Activated B cell treated with CpG ODN at 0.5 μM for 24 hours (primary cell): Measurements from ENCODE around the gene DAGLB. TPM values are rescaled to one million over a fixed set of nuclear protein-coding genes. Genes with fewer than 3 reads are reported as not detected.

Experiments
- ATAC-seq: fragments of 200-7000 bp; cut with Tn5 transposase; one replicate; pipeline ENCODE4 v1.10.0; 2021; ENCODE audit warnings: low read depth, mild to moderate bottlenecking, moderate library complexity
- CTCF ChIA-PET: fragments of 350-600 bp; sonication (Branson Sonifier 250); formaldehyde crosslinking; loops from one replicate; lab custom pipeline; 2021; ENCODE audit warnings: antibody characterized with exemption; lab: Charles Lee
- POLR2A ChIA-PET: fragments of 350-600 bp; sonication (Branson Sonifier 250); formaldehyde crosslinking; loops from one replicate; lab custom pipeline; 2021; ENCODE audit warnings: antibody characterized with exemption; lab: Charles Lee
- DNase-seq: peaks from one replicate; pipeline ENCODE4 v3.0.0; 2022
- H3K27ac Mint-ChIP-seq: one replicate; pipeline ENCODE4 v1.8.0; 2020; ENCODE audit warnings: mixed read lengths
- H3K27me3 Mint-ChIP-seq: one replicate; pipeline ENCODE4 v1.8.0; 2021; ENCODE audit warnings: mixed read lengths
- H3K36me3 Mint-ChIP-seq: one replicate; pipeline ENCODE4 v1.8.0; 2021; ENCODE audit warnings: low read depth, mixed read lengths
- H3K4me1 Mint-ChIP-seq: one replicate; pipeline ENCODE4 v1.8.0; 2021; ENCODE audit warnings: mixed read lengths
- H3K4me3 Mint-ChIP-seq: one replicate; pipeline ENCODE4 v1.8.0; 2020; ENCODE audit warnings: mild to moderate bottlenecking, mixed read lengths
- H3K9me3 Mint-ChIP-seq: one replicate; pipeline ENCODE4 v1.8.0; 2020; ENCODE audit warnings: mixed read lengths
- CTCF ChIP-seq: fragments of 200-600 bp; IDR thresholded peaks from one replicate; pipeline ENCODE4 v1.8.0; 2022; ENCODE audit warnings: antibody characterized with exemption, mild to moderate bottlenecking
- intact Hi-C: fragments of 100-400 bp; cut with micrococcal nuclease; formaldehyde crosslinking; loops from one replicate; pipeline ENCODE4 v1.15.1; 2024
- total RNA-seq: library from RNA; stranded (reverse); gene quantifications from 2 replicates; pipeline ENCODE4 v1.2.3, GENCODE V29; 2022

DAGLB gene
- total RNA-seq, 1 donor from 2014 or later = 18.3 TPM

GRCh38 chr7:6482307-6482706 lies 34.6 kb upstream of the DAGLB start:
- no peaks in the 10 kb centered on the region for H3K9me3 Mint-ChIP-seq
- CTCF ChIA-PET = no interaction called here
- ATAC-seq (no peak), DNase-seq (no peak)
- POLR2A ChIA-PET = no interaction called here
- peaks cover 62% of the 10 kb centered on the region for H3K4me1 Mint-ChIP-seq
- intact Hi-C loops = no loop called here
- peaks cover 23% of the 10 kb centered on the region for H3K36me3 Mint-ChIP-seq
- H3K27ac Mint-ChIP-seq = no peak overlapping the region
- H3K4me3 Mint-ChIP-seq = peak overlapping the region; percentile 92
- TF ChIP-seq CTCF = no peak
- H3K27me3 Mint-ChIP-seq = no peaks in the 10 kb centered on the region

- TF ChIP-seq CTCF = no peak
- intact Hi-C loops = no loop called here
- ChIA-PET CTCF (no interaction called here), POLR2A (no interaction called here)
- ATAC-seq = no peak
- H3K27me3 Mint-ChIP-seq = no peaks in the 10 kb centered on the region
- no peaks in the 10 kb centered on the region for H3K9me3 Mint-ChIP-seq
- DNase-seq = no peak
- H3K27ac Mint-ChIP-seq = no peak overlapping the region
- no peak overlapping the region for H3K4me3 Mint-ChIP-seq
- H3K4me1 Mint-ChIP-seq = peaks cover 70% of the 10 kb centered on the region
- H3K36me3 Mint-ChIP-seq = peaks cover 28% of the 10 kb centered on the region
Measured at GRCh38 chr7:6481445-6481844, 33.7 kb upstream of the DAGLB start.

GRCh38 chr7:6480323-6480660 lies 32.5 kb upstream of the DAGLB start:
- Mint-ChIP-seq H3K9me3 (no peaks in the 10 kb centered on the region), H3K27me3 (no peaks in the 10 kb centered on the region), H3K4me1 (peaks cover 80% of the 10 kb centered on the region), H3K36me3 (peaks cover 32% of the 10 kb centered on the region), H3K27ac (no peak overlapping the region), H3K4me3 (no peak overlapping the region)
- no peak for TF ChIP-seq CTCF
- POLR2A ChIA-PET = no interaction called here
- ATAC-seq (no peak), DNase-seq (no peak)
- CTCF ChIA-PET = interaction anchor here (1.0 to 1.2 kb wide), 3 partner anchors 32 to 109 kb away, joined by 3 to 4 read pairs (median 3); partner anchors contain the start of genes DAGLB and INTS15
- intact Hi-C loops = no loop called here

GRCh38 chr7:6479067-6479466 lies 31.3 kb upstream of the DAGLB start:
- Mint-ChIP-seq H3K9me3 (no peaks in the 10 kb centered on the region), H3K27ac (no peak overlapping the region), H3K36me3 (peaks cover 39% of the 10 kb centered on the region), H3K4me3 (no peak overlapping the region), H3K27me3 (no peaks in the 10 kb centered on the region), H3K4me1 (peaks cover 72% of the 10 kb centered on the region)
- CTCF ChIA-PET = no interaction called here
- TF ChIP-seq CTCF = no peak
- no peak for ATAC-seq
- DNase-seq = no peak
- intact Hi-C loops = no loop called here
- POLR2A ChIA-PET = no interaction called here

- intact Hi-C loops = no loop called here
- H3K4me1 Mint-ChIP-seq = peaks cover 72% of the 10 kb centered on the region
- no peak for ATAC-seq
- no peak for DNase-seq
- CTCF ChIA-PET = no interaction called here
- POLR2A ChIA-PET = interaction anchor here (1.0 kb wide), 1 partner anchor 30 kb away, joined by 3 read pairs; the partner anchor contains the start of gene DAGLB
- H3K27me3 Mint-ChIP-seq = no peaks in the 10 kb centered on the region
- H3K9me3 Mint-ChIP-seq = no peaks in the 10 kb centered on the region
- no peak for TF ChIP-seq CTCF
- H3K36me3 Mint-ChIP-seq = peaks cover 44% of the 10 kb centered on the region
- no peak overlapping the region for H3K27ac Mint-ChIP-seq
- H3K4me3 Mint-ChIP-seq = no peak overlapping the region
Measured at GRCh38 chr7:6478186-6478585, 30.4 kb upstream of the DAGLB start.
